Activated naive CD4-positive, alpha-beta T cell treated with anti-CD3 and anti-CD28 coated beads, Interleukin-2, amount 50 U/mL, for 72 hours (primary cell): Measurements from ENCODE around the gene OSBP2. TPM values are rescaled to one million over a fixed set of nuclear protein-coding genes. Genes with fewer than 3 reads are reported as not detected.

Experiments used
- ATAC-seq, 2 donors: fragments of 150-1000 bp; cut with Tn5 transposase; 2 replicates each; pipeline ENCODE4 v1.10.0; 2021; ENCODE audit warnings: mild to moderate bottlenecking in 2 of 2, moderate library complexity in 2 of 2
- DNase-seq, 2 donors: peaks; one replicate each; pipeline ENCODE4 v3.0.0; 2021 to 2022; ENCODE audit warnings: low spot score in 2 of 2
- H3K27ac Mint-ChIP-seq, 2 donors: one replicate each; pipeline ENCODE4 v1.8.0; 2022; ENCODE audit warnings: mild to moderate bottlenecking in 2 of 2, mixed read lengths in 2 of 2
- H3K36me3 Mint-ChIP-seq, 2 donors: one replicate each; pipeline ENCODE4 v1.8.0; 2022; ENCODE audit warnings: mixed read lengths in 2 of 2
- H3K9me3 Mint-ChIP-seq, 2 donors: one replicate each; pipeline ENCODE4 v1.8.0; 2022; ENCODE audit warnings: mixed read lengths in 2 of 2
- total RNA-seq, 2 donors: library from RNA; stranded (reverse); gene quantifications; one replicate each; pipeline ENCODE4 v1.2.3, GENCODE V29; 2022

Gene OSBP2
- total RNA-seq, 2 donors from 2014 or later: 1.7 to 6.1 TPM

DNA sequence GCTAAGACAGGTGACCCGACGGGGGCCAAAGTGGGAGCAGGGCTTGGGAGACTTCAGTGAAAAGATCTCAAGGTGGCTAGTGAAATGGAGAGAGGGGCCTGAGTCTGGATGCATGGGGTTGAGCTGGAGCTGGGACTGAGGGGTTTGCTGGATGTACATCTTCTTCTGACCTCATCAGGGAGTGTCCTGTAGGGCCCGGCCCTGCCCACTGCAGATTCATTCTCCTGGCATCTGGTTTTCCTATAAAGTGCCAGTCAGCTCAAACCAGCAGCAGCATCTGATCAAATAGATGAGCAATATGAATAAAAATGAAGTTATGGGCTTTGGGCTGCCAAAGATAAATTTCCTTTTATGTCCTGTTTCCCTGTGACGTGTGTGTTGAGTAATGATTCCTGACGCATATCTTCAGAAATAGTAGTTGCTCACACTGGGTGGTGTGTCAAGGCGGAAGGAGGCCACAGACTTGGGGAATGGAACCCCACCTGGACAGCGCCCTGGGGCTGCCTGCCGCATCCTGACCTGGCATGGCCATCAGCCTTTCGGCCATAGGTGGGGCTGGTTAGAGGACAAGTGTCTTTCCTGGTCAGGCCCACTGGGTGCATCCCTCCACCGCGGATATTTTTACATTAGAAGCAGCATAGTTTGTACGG, 135.4 kb downstream of the OSBP2 start:
- DNase-seq: no peak
- Mint-ChIP-seq H3K36me3 (no peaks in the 10 kb centered on the region), H3K9me3 (no peaks in the 10 kb centered on the region), H3K27ac (no peak overlapping the region)
- ATAC-seq: no peak

DNA sequence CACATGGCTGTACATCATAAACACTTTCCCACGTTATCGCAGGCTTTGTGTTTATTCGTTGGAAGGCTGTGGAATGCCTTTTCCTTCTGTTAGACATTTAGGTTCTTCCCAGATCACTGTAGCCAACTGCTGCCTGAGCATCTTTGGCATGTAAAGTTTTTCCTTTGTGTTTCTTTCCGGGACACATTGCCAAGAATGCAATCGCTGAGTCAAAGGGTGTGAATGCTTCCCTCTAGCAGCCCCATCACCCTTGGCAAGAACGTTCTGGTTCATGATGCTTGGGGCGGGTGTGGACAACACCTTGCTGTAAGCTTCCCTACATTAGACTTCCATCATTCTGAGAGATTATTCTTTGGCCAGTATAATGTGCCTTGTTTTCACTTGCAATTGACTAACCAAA, 136.2 kb downstream of the OSBP2 start:
- ATAC-seq (no peak), DNase-seq (no peak)
- H3K36me3 Mint-ChIP-seq: no peaks in the 10 kb centered on the region

DNA sequence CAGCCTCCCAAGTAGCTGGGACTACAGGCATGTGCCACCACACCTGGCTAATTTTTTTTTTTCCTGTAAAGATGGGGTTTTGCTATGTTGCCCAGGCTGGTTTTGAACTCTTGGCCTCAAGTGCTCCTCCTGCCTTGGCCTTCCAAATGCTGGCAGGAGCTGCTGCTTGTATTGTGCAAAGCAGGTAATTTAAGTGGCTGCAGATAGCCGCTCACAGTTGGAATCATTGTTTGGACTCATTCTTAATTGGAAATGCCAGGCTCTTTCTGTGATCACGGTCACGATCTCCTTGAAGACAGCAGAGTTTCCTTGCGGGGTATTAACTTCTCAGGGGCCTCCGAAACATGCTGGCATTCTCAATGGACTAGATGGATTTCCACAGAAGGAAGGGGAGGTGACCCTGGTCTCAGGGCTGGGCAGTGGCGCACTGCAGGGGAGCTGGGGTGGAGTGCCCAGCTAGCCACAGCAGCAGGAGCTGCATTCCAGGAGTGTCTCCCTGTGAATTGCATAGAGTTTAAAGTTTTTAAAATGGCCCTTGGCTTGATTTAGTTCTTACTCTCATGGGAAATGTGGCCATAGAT, 137.8 kb downstream of the OSBP2 start:
- DNase-seq: no peak
- ATAC-seq: no peak
- no peaks in the 10 kb centered on the region for H3K36me3 Mint-ChIP-seq
- peak overlapping the region; percentile 3 to 42 for H3K27ac Mint-ChIP-seq
- H3K9me3 Mint-ChIP-seq: no peaks in the 10 kb centered on the region

More for the DNA sequence above, 136.2 kb downstream of the OSBP2 start:
- H3K27ac Mint-ChIP-seq: no peak overlapping the region
- H3K9me3 Mint-ChIP-seq: no peaks in the 10 kb centered on the region

DNA sequence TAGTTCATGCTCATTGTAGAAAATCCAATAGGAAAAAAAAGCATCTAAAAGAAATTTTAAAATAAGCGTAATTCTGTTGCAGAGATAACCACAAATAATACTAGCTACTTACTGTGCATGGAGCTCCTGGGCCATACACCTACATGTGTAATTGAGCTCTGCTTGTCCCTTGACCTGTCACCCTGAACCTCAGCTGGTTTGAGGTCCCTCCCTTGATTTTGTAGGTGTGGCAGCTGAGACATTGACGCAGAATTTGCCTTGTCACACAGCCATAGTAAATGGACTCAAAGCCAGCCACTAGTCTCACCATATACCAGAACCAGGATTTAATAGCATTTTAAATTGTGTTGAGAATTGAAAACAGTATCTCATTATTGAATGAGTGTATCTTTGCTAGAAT, 138.6 kb downstream of the OSBP2 start:
- ATAC-seq: no peak
- DNase-seq: no peak
- Mint-ChIP-seq H3K27ac (no peak overlapping the region), H3K9me3 (peaks cover 0 to 5% of the 10 kb centered on the region in 2 donors), H3K36me3 (no peaks in the 10 kb centered on the region)

DNA sequence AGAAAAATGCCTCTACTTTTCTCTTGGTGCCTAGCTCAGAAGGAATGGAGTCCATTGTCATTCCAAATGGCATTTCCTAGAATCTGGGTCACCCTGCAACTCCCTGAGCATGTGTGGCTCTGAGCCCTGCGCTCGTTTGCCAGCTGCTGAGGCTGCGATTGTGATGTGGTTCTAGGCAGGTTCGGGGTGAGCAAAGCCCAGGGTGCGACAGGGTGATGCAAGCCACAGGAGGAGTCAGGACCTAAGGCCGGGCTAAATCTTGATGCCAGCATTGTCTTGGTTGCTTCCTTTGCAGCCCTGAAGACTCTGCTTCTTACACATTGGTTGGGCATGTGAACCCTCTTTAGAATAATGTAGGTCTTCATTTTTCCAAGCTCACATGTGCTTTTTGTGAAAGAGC, 142.9 kb downstream of the OSBP2 start:
- Mint-ChIP-seq H3K9me3 (peaks cover 0 to 7% of the 10 kb centered on the region in 2 donors), H3K36me3 (no peaks in the 10 kb centered on the region)

DNA sequence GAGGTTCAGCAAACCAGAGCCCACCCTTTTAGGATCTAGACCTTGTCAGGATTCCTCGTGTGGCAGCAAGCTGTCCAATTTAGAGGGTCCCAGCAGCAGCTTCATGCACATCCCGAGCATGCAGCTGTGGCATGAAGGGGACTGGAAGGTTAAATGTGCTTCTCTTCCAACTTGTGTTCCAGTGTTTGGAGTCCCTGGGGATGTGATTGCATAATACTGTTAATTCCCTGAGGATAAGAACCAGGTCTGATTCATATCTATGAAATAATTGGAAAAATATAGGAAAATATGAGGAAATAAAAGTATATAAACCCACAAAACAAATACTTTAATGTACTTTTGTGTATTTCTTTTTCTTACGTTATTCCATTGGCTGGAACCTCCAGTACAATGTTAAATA, 143.4 kb downstream of the OSBP2 start:
- DNase-seq (no peak), ATAC-seq (no peak)
- Mint-ChIP-seq H3K9me3 (peaks cover 0 to 7% of the 10 kb centered on the region in 2 donors), H3K27ac (no peak overlapping the region), H3K36me3 (no peaks in the 10 kb centered on the region)

More for the DNA sequence above, 142.9 kb downstream of the OSBP2 start:
- DNase-seq (no peak), ATAC-seq (no peak)
- H3K27ac Mint-ChIP-seq: no peak overlapping the region

DNA sequence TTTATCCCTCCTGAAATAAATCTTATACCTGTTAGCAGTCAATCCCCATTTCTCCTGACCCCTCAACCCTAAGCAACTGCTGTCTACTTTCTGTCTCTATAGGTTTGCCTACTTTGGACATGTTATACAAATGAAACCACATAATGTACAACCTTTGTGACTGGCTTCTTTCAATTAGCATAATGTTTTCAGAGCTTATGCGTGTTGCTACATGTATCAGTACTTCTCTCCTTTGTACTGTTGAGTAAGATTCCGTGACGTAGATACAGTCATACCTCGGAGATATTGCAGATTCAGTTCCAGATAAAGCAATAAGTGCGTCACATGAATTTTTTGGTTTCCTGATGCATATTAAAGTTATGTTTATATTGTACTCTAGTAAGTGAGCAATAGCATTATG, 146.6 kb downstream of the OSBP2 start:
- Mint-ChIP-seq H3K27ac (no peak overlapping the region), H3K36me3 (no peaks in the 10 kb centered on the region), H3K9me3 (peaks cover 0 to 7% of the 10 kb centered on the region in 2 donors)
- no peak for ATAC-seq
- DNase-seq: no peak

DNA sequence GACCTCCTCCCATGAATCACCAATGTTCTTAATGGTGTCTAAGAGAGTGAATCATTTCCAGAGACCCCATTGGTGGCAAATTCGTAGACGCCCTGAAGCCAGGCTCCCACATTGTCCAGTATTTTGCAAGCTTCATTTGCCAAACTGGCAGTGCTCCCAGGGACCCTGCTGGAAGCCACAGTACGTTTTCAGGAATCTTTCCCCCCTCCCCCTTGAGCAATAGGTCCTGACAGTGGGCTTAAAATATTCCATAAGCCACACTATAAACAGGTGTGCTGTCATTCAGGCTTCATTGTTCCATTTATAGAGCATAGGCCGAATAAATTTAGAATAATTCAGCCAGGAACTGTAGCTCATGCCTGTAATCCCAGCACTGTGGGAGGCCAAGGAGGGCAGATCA, 148.6 kb downstream of the OSBP2 start:
- no peak for ATAC-seq
- Mint-ChIP-seq H3K9me3 (peaks cover 0 to 9% of the 10 kb centered on the region in 2 donors), H3K36me3 (no peaks in the 10 kb centered on the region), H3K27ac (no peak overlapping the region)
- no peak for DNase-seq

DNA sequence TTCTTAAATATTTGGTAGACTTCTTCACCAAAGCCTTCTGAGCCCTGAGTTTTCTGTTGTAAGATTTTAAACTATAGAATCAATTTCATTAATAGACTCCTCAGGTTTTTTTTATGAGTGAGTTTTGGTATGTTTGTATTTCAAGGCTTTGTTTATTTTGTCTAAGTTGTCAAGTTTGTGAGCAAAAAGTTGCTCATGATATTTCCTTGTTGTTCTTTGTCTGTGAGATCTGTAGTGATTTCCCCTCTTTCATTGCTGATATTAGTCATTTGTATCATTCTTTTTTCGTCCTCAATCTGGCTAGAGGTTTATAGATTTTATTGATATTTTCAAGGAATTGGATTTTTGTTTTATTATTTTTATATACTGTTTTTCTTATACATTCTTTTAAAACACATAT, 152.9 kb downstream of the OSBP2 start:
- no peak overlapping the region for H3K27ac Mint-ChIP-seq
- ATAC-seq: no peak
- peaks cover 0 to 1% of the 10 kb centered on the region in 2 donors for H3K36me3 Mint-ChIP-seq
- DNase-seq: no peak
- peaks cover 0 to 8% of the 10 kb centered on the region in 2 donors for H3K9me3 Mint-ChIP-seq

DNA sequence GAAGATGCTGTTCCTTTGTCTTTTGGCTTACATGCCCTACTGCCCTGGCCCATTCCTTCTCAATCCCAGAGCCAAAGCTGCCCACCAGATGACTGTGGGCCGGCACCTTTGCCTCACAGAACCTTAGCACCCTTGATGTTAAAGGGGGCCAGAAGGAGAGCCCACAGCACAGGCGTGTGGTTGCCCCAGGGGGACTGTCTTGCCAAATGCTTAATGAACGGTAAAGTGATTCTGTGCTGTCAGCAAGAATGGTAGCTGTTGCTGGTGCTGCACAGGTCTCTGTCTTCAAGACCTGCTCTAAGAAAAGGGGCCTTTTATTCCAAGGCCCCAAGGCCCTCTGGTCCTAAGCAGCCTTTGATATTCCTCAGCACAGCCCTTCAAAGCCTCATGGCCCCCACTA, 160.6 kb downstream of the OSBP2 start:
- peaks cover 4 to 19% of the 10 kb centered on the region in 2 donors for H3K9me3 Mint-ChIP-seq
- peaks cover 0 to 15% of the 10 kb centered on the region in 2 donors for H3K36me3 Mint-ChIP-seq
- no peak for ATAC-seq
- DNase-seq: no peak
- H3K27ac Mint-ChIP-seq: no peak overlapping the region

DNA sequence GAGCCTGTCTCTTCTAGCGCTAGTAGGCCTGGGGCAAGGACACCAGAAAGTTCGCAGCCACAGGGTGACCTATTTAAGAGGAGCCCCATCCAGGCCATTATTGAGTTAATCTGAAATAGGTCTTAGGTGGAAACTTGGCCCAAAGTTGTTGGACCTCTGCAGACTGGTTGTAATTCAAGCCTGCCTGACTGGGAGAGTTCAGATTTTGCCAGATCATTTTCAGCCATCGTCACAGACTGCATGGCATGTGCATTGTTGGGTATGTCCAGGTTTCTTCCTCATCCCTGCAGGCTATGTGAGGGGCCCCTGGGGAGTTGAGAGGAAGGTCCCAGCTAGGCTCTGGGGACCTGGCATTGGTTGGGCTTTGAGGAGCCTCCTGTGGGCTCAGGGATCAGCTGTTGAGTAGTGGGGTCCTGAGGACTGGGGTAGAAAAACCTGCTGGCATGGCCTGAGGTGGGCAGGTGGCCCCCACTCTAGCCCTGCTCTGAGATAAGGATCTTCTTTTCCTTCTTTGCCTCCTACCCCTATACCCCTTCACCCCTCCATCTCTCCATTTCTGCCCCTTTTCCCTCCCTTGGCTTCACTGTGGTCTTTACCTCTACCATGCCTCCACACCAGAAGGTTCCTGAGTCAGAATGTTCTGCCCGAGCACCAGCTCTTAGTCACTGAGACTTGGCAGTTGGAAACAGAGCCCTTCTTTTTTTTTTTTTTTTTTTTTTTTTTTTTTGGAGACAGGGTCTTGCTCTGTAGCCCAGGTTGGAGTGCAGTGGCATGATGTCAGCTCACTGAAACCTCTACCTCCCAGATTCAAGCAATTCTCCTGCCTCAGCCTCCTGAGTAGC, 161.2 kb downstream of the OSBP2 start:
- peaks cover 0 to 15% of the 10 kb centered on the region in 2 donors for H3K36me3 Mint-ChIP-seq
- DNase-seq (no peak), ATAC-seq (no peak)
- no peak overlapping the region for H3K27ac Mint-ChIP-seq
- peaks cover 4 to 19% of the 10 kb centered on the region in 2 donors for H3K9me3 Mint-ChIP-seq

DNA sequence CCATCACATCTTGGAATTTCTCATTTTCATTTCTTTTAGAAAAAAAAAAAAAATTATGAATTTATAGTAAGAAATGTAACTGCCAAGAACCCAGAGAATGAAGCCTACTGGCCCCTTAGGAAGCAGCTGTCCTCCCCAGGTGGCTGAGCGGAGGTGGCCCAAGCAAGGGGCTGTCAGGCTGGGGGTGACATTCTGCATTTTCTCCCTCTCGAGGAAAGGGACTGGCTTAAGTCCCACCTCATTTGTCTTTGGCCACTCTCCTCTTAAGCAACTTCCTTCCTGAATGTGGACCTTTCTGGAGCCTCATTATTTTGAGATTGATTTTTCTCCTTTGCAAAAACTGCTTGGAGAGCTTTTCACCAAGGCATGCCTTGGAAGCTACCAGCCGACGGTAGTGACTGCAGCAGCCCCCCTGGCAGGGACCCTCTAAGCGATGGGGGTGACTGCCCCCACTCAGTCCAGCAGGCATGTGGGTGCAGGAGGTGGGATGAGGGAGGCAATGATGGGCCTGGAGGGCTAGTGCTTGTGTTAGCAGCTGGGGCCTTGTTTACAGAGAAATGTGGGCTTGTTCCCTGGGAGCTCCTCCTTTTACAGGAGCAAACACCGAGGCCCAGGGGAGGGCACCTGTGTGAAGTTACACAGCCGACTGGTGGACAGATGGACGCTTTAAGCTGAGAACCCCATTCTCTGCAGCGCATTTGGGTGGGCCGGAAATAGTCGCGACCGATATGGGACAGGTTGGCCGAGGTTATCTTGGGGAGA, 162.2 kb downstream of the OSBP2 start:
- no peak for DNase-seq
- Mint-ChIP-seq H3K9me3 (peaks cover 4 to 19% of the 10 kb centered on the region in 2 donors), H3K36me3 (peaks cover 0 to 15% of the 10 kb centered on the region in 2 donors), H3K27ac (no peak overlapping the region)
- no peak for ATAC-seq

DNA sequence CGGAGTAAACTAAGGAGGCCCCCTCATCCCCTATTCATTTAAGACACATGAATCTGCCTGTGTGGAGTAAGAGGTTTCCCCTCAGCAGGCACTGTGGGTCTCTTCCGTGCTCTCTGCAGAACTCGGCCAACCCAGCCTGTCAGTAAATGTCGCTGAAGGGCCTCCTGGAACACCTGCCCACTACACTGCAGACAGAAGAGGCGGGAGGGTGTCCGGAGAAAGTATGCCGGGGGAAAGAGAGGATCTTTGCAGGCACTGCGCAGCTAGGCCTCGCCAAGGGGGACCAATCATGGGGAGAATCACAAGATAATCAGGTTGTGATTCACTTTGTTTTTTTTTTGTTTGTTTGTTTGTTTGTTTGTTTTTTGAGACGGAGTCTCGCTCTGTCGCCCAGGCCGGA, 163.1 kb downstream of the OSBP2 start:
- no peak overlapping the region for H3K27ac Mint-ChIP-seq
- DNase-seq: no peak
- H3K36me3 Mint-ChIP-seq: peaks cover 0 to 11% of the 10 kb centered on the region in 2 donors
- no peak for ATAC-seq
- peaks cover 4 to 15% of the 10 kb centered on the region in 2 donors for H3K9me3 Mint-ChIP-seq

DNA sequence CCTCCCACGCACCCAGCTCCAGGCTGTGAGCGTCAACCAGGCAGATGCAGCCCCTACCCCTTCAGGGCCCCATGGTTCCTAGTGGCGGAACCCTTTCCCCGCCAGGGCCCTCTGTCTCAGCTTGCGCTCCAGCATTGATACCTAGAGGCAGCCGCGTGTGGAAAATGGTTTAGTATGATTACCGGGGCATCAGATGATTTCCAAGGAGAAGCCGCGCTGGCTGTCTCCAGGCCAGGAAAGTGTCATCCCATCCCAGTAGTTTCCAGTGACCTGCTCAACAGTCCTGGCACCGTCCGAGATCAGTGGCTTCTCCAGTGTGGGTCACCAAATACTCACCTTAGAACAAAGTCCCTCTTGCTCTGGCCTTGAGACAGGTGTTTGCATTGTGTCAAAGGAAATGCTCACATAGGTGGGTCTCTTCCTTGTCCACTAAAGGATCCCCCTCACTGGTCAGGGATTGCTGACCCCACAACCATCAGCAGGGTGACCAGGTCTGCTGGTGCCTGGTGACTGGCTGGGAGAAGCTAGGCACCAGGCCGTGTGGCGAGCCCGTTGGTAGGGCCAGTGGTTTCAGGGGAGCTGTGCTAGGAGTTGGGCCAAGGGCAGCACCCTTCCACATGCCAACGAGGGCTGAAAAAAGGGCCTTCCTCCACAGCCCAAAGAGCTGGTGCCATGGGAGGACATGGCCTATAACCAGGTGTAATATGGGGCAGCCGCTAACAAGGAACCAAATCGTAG, 164.5 kb downstream of the OSBP2 start:
- peak in 1 of 2 donors; percentile 33 for DNase-seq
- Mint-ChIP-seq H3K36me3 (peaks cover 0 to 5% of the 10 kb centered on the region in 2 donors), H3K9me3 (peaks cover 0 to 4% of the 10 kb centered on the region in 2 donors), H3K27ac (no peak overlapping the region)
- no peak for ATAC-seq

DNA sequence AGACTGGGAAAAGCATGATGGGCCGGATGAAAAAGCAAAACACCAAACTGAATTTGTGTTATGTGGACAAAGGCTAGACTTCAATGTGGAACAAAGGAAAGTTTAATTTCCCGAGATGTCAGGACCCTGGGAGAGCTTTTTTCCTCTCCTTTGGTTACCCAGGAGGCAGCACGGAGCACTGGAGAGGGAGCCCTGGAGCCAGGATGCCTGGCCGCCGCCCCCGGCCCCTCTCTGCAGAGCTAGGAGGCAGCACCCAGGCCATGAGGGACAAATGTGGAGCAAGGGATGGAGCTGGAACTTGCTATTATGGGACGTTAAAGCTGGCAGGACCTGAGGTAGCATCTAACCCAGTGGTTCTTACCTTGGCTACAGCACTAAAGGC, 165.0 kb downstream of the OSBP2 start:
- peaks cover 0 to 2% of the 10 kb centered on the region in 2 donors for H3K36me3 Mint-ChIP-seq
- peaks cover 0 to 1% of the 10 kb centered on the region in 2 donors for H3K9me3 Mint-ChIP-seq
- peak in 1 of 2 donors; percentile 37 for DNase-seq
- no peak for ATAC-seq
- no peak overlapping the region for H3K27ac Mint-ChIP-seq
